ENCODE results near the gene MBD5. TPM values are rescaled to one million over a fixed set of nuclear protein-coding genes. Genes with fewer than 3 reads are reported as not detected.

The MBD5 gene
- total and polyA plus RNA-seq, 8 donors = 32.5 to 58.0 (median 43.5) TPM

DNA sequence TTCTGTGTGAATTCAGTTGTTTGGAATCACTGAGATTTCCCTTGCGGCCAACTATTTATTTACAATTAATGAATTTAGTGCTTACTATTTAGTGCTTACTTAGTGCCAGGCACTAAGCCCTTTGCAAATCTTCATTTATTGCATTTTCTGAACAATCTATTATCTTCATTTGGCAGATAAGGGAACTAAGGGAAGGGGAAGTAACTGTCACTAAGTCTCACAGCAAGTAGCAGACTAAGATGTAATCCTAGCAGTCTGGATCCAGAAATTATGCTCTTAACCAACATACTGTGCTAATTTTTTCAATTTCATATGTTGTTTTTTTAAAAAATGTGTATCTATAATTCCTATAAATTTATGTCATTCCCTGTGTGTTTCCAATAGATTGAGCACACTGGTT, 409.2 kb downstream of the MBD5 start:
- no peak for DNase-seq
- Histone ChIP-seq H3K27ac (no peak overlapping the region), H3K4me1 (no peaks in the 10 kb centered on the region), H3K4me3 (no peak overlapping the region), H3K27me3 (no peaks in the 10 kb centered on the region), H3K9me3 (peaks cover 0 to 12% of the 10 kb centered on the region in 2 donors), H3K36me3 (no peaks in the 10 kb centered on the region)
- TF ChIP-seq, protein P1, sequence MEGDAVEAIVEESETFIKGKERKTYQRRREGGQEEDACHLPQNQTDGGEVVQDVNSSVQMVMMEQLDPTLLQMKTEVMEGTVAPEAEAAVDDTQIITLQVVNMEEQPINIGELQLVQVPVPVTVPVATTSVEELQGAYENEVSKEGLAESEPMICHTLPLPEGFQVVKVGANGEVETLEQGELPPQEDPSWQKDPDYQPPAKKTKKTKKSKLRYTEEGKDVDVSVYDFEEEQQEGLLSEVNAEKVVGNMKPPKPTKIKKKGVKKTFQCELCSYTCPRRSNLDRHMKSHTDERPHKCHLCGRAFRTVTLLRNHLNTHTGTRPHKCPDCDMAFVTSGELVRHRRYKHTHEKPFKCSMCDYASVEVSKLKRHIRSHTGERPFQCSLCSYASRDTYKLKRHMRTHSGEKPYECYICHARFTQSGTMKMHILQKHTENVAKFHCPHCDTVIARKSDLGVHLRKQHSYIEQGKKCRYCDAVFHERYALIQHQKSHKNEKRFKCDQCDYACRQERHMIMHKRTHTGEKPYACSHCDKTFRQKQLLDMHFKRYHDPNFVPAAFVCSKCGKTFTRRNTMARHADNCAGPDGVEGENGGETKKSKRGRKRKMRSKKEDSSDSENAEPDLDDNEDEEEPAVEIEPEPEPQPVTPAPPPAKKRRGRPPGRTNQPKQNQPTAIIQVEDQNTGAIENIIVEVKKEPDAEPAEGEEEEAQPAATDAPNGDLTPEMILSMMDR (IDR thresholded peaks at IDR 0.05) = no peak
- ATAC-seq = no peak
- intact Hi-C loops (cut with DNase I) = no loop called here

DNA sequence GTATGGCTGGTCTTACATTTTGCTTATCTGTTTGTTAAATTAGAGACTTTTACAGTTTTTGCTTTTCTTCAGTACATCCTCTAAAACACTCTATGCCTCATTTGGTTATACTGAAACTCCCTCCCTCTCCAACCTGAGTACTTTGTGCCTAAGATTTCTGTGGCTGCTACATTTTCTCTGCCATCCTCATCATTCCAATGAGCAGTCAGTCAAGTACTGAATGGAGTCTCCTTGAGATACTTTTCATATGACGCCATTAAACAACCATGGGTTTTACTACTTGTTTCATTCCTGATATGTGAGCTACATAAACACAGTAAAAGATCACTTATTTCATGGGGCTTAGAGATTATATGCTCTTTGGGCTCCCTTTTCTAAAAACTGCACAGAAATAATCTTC, 427.0 kb downstream of the MBD5 start:
- ATAC-seq = peak; percentile 77
- DNase-seq = peak in 1 of 4 donors; percentile 10

DNA sequence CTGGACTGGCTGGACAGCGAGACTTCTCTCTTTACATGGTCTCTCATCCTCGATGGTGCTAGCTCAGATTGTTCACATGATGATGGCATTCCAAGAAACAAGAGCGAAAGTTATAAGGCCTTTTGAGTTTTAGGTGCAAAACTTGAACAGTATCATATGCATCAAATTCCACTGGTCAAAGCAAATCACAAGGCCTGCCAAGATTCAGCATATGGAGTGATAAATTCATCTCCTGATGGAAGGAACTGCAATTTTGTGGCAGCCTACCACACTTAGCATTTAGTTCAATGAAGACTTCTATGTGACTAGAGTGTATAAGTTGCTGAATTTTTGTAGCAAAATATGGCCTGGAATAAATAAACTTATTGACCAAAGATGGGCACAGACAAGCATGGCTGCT, 429.6 kb downstream of the MBD5 start:
- H3K9me3 ChIP-seq = no peaks in the 10 kb centered on the region
- no peak overlapping the region for H3K4me3 ChIP-seq
- H3K36me3 ChIP-seq = no peaks in the 10 kb centered on the region
- TF ChIP-seq, protein P1 (IDR thresholded peaks at IDR 0.05) = no peak
- ATAC-seq (no peak), DNase-seq (no peak)
- no peak overlapping the region for H3K27ac ChIP-seq
- intact Hi-C loops (cut with DNase I) = no loop called here
- H3K4me1 ChIP-seq = no peaks in the 10 kb centered on the region
- H3K27me3 ChIP-seq = no peaks in the 10 kb centered on the region

More for the DNA sequence above, 427.0 kb downstream of the MBD5 start:
- no peaks in the 10 kb centered on the region for H3K36me3 ChIP-seq
- no peaks in the 10 kb centered on the region for H3K9me3 ChIP-seq
- H3K4me1 ChIP-seq = no peaks in the 10 kb centered on the region
- intact Hi-C loops (cut with DNase I) = no loop called here
- H3K4me3 ChIP-seq = no peak overlapping the region
- TF ChIP-seq, protein P1 (IDR thresholded peaks at IDR 0.05) = no peak
- H3K27ac ChIP-seq = no peak overlapping the region
- H3K27me3 ChIP-seq = no peaks in the 10 kb centered on the region

DNA sequence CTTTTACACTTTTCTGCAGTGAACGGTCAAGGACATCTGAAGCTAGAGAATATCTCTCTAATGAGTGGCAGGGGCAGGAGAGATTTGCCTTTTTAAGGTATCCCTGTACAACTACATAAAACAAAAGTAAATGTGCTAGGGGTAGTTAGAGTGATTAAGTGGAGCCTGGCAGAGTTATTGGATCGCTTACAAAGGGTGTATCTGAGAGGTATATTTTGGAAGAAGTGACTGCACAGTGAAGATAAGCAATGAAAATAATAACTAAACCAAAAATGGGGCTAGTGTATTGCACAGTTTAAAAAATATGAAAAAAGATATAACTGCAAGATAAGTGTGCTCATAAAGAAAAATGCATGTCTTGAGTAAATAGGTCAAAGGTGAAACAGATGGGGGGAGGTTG, 430.2 kb downstream of the MBD5 start:
- no peaks in the 10 kb centered on the region for H3K36me3 ChIP-seq
- no peak overlapping the region for H3K27ac ChIP-seq
- no peak overlapping the region for H3K4me3 ChIP-seq
- H3K9me3 ChIP-seq = no peaks in the 10 kb centered on the region
- H3K27me3 ChIP-seq = no peaks in the 10 kb centered on the region
- intact Hi-C loops (cut with DNase I) = no loop called here
- DNase-seq (no peak), ATAC-seq (no peak)
- TF ChIP-seq, protein P1 (IDR thresholded peaks at IDR 0.05) = no peak
- H3K4me1 ChIP-seq = no peaks in the 10 kb centered on the region

DNA sequence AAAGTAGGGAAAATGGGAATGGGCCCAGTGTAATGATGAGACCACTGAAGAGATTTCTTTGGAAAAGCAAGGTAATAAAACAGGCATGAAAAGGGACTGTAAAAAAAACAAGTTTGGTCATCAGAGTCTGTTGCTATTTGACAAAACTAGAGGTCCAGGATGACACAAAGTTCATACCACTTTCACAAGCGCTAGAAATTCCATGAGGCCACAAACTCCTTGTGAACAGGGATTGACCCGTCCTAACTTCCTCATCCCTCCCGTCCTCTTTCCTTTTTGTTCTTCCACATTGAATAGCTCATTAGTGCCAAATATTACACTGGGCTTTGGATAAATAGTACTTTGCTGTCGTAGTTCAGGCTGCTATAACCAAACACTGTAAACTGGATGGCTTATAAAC, 434.9 kb downstream of the MBD5 start:
- no peak overlapping the region for H3K27ac ChIP-seq

More for the DNA sequence above, 434.9 kb downstream of the MBD5 start:
- Histone ChIP-seq H3K36me3 (no peaks in the 10 kb centered on the region), H3K9me3 (no peaks in the 10 kb centered on the region), H3K27me3 (no peaks in the 10 kb centered on the region), H3K4me3 (no peak overlapping the region), H3K4me1 (no peaks in the 10 kb centered on the region)
- DNase-seq (no peak), ATAC-seq (no peak)
- intact Hi-C loops (cut with DNase I) = no loop called here
- TF ChIP-seq, protein P1 (IDR thresholded peaks at IDR 0.05) = no peak
